ENCODE data around the gene RAPGEF1.

Gene RAPGEF1

DNA sequence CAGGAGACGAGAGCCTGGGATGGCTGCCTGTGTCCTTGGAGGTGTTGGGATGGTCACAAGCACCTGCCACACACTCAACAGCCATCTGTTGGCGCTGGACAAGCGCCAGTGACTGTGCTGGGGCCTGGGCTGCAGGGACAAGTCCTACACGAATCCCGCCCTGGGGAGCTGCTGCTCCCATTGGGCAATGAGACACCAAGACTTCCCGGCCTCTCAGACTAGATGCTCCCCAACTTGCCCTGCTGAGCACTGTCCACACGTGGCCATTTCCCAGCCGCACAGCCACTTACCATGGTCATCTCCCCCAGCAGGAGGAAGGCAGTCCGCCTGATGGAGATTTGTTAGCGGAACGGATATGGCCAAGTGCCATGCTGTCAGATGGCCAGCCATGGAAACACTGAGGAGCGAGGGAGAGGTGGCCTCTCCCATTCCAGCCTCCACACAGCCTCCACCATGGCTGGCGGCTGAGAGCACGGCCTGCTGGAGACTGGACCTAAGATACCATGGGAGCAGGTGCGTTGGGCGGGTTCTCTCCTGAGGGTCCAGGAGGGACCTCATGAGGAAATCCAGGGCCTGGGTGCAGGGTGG, 150.7 kb downstream of the RAPGEF1 start:
- no peak for DNase-seq (ENCODE audit: low read depth, low spot score)

DNA sequence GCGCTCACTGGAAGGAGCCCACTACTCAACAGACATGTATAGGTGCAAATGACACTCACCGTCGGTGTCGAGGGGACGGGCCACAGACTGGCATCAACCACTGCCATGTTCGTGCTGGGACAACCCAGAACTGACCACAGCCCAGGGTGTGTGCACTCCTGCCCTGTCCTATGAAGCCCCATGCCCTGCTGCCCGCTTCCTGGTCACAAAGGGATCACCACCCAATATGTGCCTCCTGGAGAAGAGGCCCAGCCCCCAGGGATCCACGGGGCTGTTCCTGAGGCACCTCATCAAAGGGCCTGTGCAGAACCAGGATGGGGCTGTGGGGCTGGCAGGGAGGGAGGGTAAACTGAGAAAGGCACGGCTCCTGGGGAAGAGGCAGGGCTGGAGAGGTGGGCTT, 151.5 kb downstream of the RAPGEF1 start:
- no peak for DNase-seq (ENCODE audit: low read depth, low spot score)

DNA sequence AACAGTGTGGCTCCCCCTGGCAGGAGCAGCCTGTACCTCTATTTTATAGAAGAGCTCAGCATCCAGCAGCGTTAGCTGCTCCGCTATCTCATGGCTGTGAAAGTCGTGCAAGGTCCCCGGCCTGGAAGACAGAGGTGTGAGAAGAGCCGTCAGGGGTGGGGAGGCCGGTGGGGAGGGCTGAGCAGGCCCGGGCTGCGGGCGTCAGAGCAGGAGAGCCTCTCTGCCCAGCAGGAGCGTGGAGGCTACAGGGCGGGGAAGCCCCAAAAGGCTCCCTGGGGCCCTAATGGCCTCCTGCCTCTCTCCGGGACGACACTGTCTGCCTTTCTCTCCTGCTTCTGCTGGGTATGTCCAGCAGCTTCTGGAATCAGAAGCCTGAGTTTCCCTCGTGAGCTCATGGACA, 152.0 kb downstream of the RAPGEF1 start:
- no peak for DNase-seq (ENCODE audit: low read depth, low spot score)

DNA sequence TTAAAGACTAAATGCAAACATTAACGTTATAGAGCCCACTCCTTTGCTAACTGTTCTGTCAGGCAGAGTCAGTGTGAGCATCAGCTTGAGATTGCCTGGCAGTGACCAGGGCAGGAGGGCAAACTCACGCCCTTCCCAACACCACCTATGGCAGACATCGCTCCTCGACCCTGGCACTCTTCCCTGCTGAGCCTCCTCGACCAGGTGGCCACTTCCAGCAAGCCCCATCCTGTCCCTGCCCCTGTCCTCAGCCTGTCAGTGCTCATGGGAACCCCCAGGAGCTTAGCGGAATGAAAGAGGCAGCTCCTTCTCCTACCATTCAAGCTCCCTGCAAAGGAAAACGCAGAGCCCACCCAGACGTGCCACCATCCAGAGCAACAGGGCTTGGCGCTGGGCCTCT, 152.5 kb downstream of the RAPGEF1 start:
- no peak for DNase-seq (ENCODE audit: low read depth, low spot score)

DNA sequence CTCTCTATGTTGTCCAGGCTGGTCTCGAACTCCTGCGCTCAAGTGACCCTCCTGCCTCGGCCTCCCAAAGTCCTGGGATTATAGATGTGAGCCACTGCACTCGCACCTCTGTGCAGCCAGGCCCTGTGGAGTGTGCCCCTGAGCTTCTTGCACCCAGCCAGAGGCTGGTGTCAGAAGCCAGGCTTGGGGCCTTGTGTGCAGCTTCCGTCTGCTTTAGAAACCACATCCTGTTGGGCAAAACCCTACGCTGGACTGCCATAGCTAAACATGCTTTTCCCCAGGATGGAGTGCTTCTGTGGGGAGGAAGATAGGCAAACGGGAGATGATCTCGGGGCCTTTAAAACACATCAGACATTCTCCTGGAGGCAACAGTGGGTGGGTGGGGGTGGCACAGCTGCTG, 154.5 kb downstream of the RAPGEF1 start:
- DNase-seq (ENCODE audit: low read depth, low spot score), result no peak

DNA sequence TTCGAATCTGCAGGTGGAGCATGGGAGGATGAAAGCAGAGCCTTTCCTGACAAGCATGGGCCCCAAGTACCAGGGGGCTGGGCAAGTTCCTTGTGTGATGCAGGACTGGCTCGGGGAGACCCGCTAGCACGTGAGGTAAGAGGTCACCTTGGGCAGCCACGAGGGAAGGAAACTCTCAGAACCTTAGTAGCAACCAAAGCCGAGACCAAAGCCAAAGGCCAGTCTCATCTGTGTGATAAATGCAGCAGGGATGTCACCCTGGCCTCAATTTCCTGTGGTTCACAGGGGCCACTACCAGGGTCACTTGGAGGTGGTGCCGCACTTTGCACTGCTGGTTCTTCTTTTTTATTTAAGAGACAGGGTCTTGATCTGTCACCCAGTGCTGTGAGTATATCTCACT, 155.0 kb downstream of the RAPGEF1 start:
- DNase-seq (ENCODE audit: low read depth, low spot score), result no peak

DNA sequence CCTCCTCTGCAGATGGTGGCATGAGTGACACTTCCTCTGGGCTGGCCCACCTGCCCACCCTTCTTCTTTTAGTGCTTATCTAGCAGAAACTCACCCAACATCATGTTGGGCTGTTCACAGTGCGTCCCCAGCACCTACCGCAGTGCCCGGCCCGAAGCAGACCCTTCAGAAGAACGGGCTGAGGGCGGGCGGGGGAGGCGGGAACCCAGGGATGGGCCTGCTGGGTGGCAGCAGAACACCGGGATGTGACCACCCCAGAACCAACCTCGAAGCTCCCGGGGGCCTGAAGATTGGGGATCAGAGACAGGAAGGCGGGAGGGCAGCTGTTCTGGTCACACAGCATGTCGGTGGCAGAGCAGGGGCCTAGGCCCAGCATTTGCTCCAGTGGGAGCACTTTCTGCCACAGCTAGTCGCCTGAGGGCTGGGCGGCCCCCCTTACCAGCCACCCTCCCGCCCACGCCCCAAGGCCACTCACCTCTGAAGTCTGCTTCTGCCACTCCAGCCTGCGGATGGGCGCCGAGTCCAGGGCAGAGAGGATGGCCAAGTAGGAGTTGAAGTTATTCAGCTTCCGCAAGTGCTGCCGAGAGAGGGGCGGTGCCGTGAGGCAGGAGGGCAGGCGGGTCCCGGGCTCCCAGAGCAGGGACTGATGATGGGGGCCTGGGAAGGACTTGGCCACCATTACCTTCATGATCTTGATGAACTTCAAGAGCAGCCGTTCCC, 155.9 kb downstream of the RAPGEF1 start:
- DNase-seq (ENCODE audit: low read depth, low spot score), result no peak

DNA sequence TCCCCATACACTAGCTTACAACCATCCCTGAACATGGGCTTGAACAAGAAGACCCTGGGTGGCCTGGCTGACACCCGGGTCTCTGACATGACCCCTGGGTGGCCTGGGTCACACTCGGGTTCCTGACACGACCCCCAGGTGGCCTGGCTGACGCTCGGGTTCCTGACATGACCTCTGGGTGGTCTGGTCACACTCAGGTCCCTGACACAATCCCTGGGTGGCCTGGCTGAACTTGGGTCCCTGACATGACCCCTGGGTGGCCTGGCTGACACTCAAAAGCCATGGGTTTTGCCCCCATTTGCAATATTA, 156.6 kb downstream of the RAPGEF1 start:
- no peak for DNase-seq (ENCODE audit: low read depth, low spot score)

DNA sequence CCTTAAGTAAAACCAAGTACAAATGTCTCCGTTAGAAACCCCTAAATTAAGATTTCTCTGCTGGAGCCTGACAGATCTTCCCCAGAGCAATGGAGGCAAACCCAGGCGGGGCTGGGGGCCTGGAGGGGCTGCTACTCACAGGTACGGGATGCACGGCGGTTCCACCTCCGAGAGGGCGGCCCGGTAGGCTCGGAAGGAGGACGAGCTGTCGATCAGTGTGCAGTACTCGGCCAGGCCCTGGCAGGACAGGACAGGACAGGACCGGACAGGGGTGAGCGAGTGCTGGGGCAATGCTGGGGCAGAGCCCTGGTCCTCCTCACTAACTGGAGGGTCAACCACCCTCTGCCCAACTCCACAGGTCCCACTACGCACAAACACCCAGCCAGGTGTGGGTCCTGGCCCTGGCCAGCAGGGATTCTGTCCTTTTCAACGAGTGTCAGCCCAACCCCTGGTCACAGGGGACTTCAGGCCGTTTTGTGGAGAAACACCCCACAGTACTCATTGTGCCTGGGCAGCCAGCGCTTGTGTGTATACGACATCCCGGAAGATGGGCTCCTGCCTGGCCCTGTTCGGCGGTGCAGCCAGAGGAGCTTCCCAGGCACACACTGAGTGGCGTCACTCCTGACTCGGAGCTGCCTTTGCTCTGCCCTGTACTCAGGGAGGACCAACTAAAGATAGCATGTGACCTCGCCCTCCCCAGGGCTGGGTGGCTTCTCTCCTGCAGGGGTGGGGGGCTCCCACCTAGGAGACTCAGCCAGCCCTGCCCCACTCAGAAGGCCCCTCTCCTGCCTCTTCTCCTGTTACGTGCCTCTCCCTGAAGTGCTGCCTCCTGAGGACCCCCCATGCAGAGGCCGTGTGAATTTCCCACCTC, 157.2 kb downstream of the RAPGEF1 start:
- no peak for DNase-seq (ENCODE audit: low read depth, low spot score)

DNA sequence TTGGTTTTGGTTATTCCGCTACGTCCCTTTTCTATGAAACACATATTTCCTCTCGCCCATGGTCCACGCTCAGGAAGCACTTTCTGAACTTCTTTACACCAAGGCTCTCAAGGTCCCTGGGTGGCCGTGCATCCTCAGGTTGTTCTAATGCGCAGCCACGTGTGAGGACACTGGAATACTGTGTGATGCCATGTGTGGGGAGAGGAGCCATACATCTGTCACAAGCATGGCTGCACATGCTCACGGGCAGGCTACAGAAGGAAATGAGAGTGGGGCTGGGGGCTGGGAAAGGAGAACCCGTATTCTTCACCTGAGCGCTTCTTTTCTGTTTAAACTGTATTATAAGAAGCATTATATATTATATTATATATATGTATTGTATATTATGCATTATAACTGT, 157.8 kb downstream of the RAPGEF1 start:
- DNase-seq (ENCODE audit: low read depth, low spot score), result no peak

DNA sequence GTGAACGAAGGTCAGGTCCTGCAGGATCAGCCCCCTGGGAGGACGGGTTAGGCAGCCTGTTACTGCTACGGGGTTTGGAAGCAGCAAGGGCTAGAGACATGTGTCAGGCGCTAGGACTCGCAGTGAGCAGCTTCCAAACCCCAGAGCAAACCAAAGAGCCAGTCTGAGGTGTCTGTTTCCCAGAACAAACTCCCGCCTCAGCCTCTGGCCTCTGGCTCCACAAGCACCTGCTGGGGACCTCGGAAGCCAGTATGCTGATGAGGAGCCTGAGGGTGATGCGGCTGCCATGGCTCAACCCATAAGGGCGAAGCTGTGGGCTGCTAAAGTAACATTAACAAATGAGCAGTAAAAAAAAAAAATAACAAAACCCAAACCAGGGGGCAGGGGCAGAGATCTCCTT, 159.5 kb downstream of the RAPGEF1 start:
- DNase-seq (ENCODE audit: low read depth, low spot score), result peak; percentile 30

DNA sequence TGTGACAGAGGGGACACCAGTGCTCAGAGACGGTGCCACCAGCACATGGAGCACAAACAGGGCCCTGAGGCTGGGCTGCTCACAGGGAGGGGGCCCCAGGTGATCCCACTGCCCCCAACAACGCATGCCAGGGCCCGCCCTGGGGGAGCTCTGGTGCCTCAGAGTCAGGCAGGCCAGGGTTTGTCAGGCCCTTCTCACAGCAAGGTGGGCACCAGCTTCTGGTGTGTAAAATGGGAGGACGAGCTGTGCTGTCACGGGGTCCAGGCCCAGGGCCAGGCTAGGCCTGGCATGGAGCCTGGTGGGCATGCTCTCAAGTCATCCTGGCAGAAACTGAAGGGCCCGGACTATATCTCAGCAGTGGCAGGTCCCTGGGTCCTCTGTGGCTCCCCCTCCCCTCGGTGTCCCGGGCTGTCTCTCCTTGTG, 160.1 kb downstream of the RAPGEF1 start:
- no peak for DNase-seq (ENCODE audit: low read depth, low spot score)

DNA sequence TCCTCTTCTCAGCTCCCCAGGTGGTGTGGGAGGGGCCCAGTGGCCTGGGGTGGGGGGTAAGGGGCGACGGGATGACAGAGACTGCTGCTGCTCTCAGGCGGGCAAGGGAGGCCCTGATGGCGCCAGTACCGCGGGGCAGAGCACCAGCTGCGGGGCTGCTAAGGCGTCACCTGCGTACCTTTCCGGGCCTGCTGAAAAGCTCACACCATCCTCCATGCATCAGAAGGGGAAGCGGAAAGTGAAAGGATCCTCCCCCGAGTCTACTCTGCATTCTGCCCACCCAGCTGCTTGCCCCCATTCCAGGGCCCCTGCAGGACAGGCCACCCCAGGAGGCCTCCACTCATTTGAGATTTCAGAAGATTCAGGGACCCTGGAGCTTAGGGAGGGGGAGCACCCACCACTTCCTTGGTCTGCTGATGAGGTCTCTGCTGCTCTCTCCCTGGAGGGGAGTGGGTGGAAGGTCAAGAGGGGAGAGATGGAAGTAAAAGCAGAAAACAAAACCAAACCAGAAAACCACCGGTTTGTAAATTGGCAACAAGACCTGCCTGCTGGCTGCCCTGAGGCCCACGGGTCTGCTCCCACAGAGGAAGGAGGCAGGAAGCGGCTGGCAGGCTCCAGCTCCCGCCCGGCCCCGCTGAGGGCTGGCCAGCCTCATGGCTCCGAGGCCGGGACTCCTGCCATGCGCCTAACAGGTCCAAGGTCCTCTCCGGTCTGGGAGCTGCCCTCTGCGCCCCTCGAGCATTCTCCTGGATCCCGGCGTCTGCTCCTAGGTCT, 161.0 kb downstream of the RAPGEF1 start:
- no peak for DNase-seq (ENCODE audit: low read depth, low spot score)

DNA sequence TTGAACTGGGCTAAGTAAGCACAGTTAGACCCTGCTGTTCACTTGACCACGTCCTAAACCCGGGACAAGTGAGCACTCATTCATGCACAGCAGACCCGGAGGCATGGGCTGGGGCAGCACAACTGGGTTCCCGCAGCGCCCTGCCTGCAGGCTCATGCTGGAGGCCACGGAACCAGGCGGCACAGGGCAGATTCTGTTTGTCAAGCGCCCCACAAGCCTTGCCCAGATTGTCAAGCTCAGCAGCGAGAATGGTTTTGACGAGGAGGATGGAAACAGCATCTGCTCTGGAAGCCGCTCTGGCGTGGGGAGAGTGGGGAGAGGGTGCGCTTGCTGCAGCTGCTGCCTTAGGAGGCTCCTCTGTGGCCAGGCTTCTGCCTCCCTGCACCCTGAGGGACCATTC, 161.9 kb downstream of the RAPGEF1 start:
- DNase-seq (ENCODE audit: low read depth, low spot score), result no peak

DNA sequence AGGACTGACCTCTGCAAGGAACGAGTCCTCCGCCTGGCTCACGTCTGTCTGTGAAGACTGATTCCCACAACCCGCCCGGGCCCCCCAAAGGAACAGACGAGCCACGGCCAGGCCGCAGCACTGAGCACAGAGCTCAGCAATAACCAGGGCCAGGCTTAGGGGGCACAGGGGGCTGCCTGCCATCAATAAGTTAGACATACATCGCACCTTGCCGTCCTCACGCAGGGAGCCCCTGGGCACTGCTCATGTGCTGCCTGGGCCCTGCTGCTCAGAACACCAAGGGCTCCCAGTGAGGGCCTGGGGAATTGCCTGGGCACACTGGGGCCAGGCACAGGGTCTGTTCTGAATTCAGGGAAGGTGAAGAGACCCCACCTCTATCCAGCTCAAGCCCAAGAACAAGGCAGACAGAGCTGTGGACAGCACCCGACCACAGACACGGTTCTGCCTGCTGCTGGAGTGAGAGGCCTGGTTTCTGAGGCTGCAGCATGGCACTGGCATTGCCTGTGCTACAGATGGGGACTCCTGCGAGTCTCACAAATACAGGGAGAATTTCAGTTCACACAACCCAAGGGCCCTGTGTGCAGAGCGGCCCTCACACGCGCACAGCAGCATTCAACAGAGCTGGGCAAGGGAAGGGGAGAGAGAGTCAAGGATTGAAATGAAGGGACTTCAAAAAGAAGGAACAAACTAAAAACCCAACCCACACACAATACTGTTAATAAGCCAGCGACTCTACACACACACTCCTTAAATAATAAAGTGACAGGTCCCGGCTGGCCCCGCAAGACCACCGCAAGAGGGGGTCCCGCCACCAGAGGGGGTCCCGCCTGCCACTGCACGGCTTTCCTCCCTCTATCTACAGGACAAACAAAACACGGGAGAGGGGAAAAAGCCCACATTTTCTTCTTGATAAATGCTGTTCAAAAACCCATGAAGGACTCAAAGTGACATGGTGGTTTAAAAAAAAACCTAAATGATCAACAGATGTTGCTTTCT, 162.6 kb downstream of the RAPGEF1 start:
- no peak for DNase-seq (ENCODE audit: low read depth, low spot score)

DNA sequence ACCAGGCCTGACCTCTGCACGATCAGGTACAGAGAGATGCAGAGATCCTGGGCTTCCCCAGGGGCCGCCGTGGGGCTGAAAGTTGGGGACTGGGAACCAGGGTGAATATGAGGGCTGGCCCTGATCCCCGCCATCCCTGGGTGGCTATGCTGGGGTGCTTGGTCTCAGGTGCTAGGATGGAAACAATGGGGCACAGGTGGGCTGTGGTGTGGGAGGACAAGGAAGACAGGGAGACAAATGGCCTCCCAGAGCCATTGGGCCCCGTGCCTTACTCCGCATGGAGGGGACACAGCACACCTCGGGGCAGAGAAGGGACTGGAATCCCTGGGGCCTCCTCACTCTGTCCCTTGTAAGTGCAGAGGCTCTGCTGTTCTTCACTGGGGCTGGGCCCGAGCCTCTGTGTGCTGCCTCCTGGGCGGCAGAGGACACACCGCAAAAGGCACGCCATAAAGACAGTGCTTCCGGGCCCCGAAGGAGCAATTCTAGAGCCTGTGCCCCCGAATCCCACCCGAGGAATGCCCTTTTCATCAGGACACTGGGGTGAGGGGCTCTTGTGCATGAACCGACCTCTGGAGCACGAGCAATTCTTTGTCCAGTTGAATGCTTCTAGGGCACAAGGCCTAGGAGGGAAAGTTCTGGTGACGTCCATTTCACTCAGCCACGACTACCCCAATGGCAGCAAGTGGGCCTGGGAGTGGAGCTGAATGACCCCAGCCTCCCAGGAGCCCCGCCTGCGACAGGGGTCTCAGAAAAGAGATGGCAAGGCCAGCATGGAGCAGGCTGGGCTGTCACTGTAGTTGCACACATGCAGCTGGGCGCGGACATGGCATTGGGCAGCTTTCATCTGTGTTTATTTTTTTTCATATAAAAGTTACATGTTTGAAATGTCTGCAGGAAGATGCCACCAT, 163.7 kb downstream of the RAPGEF1 start:
- no peak for DNase-seq (ENCODE audit: low read depth, low spot score)

DNA sequence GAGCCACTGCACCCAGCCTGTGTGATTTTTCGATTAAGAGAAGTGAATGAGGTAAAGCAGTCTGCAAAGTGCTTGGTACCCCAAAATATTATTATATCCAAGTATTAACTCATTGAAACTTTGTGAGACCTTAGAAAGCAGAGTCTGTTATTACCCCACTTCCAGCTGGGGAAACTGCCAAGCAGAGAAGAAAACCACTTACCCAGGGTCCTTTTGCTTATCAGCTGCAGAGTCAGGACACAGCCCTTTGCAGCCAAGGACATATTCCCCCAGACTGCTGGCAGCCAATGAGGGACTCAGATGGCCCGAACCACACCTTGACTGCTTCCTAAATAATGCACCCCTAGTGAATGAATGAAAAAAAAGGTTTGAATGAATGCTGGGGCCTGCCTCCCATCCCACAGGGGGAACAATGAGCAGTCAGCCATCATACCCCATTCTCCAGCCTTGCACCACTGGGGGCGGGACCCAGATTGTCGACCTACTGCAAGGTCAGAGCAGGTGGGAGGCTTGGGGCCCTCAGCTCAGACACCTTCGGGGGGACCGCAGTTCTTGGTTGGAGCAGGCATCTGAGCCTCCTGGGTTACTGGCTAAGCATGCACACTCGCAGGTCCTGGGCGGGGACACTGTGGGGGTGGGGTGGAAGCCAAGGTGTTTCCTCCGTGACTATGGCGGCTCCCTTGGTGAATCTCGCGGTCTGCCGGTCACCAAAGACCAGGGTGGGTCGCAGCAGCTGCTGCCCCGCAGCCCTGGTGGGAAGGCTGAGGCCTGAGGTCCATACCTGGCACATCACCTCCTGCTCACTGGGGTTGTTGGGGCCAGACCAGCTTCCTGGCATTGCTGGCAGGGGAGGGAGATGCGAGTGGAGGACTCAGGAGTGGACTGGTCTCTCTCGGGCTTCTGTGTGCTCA, 164.9 kb downstream of the RAPGEF1 start:
- no peak for DNase-seq (ENCODE audit: low read depth, low spot score)

DNA sequence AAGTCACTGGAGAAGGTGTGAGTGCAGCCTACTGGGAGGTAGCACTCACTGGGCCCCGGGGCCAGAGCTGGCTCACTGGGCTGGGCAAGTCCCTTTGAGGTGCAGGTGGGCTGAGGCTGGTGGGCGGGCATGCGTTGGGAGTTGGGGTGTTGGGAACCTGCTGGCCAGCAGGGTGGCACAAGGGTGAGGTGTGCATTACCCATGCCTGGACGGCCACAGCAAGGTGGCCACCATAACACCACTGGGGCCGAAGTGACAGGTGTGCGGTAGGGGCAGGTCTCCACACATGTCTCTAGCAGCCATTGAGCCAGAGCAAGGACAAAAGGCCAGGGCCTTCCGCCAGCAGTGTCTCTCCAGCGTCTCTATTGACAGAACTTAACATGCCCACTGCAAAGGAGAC, 172.0 kb downstream of the RAPGEF1 start:
- DNase-seq (ENCODE audit: low read depth, low spot score), result no peak

DNA sequence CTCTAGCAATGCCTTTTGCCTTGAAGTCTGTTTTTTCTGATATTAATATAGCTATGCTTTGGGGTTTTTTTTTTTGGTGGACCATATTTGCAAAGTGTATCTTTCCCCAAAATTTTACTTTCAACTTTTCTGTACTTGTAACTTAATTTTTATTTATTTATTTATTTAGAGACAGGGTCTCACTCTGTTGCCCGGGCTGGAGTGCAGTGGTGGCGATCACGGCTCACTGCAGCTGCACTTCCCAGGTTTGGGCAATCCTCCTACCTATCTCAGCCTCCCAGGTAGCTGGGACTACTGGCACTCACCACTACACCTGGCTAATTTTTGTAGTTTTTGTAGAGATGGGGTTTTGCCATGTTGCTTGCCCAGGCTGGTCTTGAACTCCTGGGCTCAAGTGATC, 173.7 kb downstream of the RAPGEF1 start:
- no peak for DNase-seq (ENCODE audit: low read depth, low spot score)

All from ELF-1 (cell line).